ENCODE data around the gene WASF2.

GRCh38 chr1:27392778-27393635 lies 97.0 kb downstream of the WASF2 start:
- TF ChIP-seq REST (IDR thresholded peaks at IDR 0.05; ENCODE audit: insufficient replicate concordance, low read depth), result no peak
- TF ChIP-seq CTCF (IDR thresholded peaks at IDR 0.05; ENCODE audit: insufficient read depth, low read length), result no peak
- no peak for TF ChIP-seq POLR2AphosphoS5 (IDR thresholded peaks at IDR 0.05; ENCODE audit: low read depth)
- no peak for TF ChIP-seq GABPA (IDR thresholded peaks at IDR 0.05; ENCODE audit: low read depth)
